HUDEP-2 (cell line): ENCODE data around the gene ZNFX1.
A peak's percentile ranks its signal among the peaks of the same experiment; 100 is the strongest.

Experiments
- DNase-seq, 76 experiments: peaks; one replicate each; lab custom pipeline; 2025; ENCODE audit not compliant: unreplicated experiment in 76 of 76; lab: John Stamatoyannopoulos, UW

Gene ZNFX1

DNA sequence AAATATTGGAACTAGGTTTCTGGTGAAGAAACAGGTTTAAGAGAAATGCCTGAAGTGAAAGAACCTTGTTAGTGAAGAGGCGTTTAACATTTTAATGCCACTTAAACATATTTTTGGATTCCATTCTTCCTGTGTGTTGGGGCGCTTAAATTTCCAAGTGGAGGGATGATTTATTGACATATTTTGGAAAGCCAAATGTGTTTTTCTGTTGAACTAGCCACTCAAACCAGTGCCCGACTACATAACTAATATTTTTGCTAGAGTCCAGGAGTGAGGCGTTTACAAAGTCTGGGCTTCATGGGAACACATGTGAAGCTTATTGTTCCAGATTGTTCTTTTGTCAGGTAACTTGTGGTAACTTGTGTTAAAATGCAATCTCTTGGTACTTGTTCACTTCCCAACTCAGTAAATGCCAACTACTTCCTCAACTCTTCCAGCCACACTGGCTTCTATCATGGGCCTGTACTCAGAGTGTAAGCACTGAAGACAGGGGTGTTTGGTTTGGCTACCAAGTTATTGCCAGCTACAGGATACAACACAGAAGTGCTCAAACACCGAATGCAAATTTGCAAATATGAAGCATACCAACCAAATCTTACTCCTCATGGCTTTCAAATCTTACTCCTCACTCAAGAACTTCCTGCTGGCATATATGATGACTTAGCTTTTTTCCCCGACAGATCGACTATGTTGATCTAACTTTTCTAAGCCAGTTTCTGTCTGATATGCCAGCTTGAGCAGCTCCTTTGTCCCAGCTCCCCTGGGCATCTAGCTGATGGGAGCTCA lies 2.0 kb upstream of the ZNFX1 start:
- DNase-seq, result peak in 3 of 76 experiments; percentile 13 to 40 (median 14)

DNA sequence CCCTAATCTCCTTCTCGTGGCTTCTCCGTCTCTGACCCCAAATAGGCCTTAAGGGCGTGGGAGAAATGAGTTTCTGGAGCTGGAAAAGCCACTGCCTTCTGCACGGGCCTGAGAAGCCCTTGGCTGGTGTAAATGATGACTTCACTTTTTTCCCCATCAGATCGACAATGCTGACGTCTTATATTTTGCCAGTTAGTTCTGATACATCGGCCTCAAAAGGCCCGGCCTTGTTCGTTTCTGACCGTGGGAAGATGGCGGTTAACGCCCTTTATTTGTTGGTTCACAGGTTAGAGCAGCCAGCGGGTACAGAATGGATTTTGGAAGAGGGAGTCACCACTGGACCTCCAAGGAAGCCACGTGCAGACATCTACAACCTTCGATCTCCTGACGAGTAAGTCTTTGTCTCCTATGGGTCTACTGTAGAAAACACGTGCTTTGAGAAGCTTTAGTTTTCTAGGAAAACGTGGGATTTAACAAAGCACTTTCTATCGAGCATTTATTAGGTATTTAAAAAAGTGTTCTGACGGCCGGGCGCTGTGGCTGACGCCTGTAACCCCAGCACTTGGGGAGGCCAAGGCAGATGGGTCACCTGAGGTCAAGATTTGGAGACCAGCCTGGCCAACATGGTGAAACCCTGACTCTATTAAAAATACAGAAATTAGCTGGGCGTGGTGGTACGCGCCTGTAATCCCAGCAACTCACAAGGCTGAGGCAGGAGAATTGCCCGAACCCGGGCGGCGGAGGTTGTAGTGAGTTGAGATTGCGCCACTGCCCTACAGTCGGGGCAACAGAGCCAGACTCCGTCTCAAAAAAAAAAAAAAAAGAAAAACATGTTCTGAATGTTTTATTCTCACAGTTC lies 1.2 kb upstream of the ZNFX1 start:
- DNase-seq, result peak in 15 of 76 experiments; percentile 14 to 64 (median 44)

- DNase-seq, result no peak
These were observed 146 bp downstream of the ZNFX1 start for GRCh38 chr20:49277786-49278035.

- no peak for DNase-seq
These were observed 684 bp downstream of the ZNFX1 start for GRCh38 chr20:49276961-49277785.

GRCh38 chr20:49276161-49276960 lies 1.5 kb downstream of the ZNFX1 start:
- peak in 19 of 76 experiments; percentile 10 to 67 (median 26) for DNase-seq

DNA sequence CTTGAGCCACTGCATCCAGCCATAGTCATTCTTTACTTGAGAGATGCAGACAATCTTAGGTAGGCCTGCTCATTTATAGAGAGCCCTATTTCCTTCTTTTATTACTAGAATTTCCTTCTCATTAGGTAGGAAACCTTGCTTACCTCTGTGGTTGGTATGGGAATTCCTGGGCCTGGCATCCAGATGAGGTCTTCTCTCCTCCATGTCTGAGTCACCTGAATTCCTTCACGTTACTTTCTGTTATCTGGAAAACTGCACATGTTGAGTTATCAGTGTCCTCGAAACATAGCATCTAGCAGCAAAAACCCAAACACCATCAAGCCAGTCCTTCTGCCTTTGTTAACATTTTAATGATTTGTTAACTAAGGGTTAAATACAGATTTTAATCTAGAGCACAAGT lies 2.2 kb downstream of the ZNFX1 start:
- DNase-seq, result peak in 4 of 76 experiments; percentile 13 to 32 (median 24)

- no peak for DNase-seq
These were observed 2.6 kb downstream of the ZNFX1 start for GRCh38 chr20:49275216-49275615.

- no peak for DNase-seq
These were observed 4.1 kb downstream of the ZNFX1 start for GRCh38 chr20:49273696-49274277.

GRCh38 chr20:49272654-49273053 lies 5.2 kb downstream of the ZNFX1 start:
- DNase-seq, result no peak

DNA sequence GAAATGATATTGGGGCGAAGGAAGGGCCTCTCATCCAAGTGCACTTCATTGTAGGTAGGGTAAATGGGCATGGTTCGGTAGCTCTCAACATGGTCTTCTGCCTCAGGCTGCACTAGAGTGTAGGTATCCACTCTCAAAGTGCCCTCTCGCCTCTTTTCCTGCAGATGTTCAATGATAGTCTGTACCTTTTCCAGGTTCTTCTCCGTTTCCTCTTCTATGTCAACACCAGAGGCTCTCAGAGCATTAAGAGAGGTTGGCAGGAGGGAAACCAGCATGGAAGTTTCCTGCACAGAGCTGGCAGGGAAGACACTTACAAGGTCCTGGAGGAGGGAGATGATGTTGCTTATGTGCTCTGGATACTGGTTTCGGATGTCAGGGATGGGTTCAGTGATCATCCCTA lies 7.1 kb downstream of the ZNFX1 start:
- DNase-seq, result no peak

DNA sequence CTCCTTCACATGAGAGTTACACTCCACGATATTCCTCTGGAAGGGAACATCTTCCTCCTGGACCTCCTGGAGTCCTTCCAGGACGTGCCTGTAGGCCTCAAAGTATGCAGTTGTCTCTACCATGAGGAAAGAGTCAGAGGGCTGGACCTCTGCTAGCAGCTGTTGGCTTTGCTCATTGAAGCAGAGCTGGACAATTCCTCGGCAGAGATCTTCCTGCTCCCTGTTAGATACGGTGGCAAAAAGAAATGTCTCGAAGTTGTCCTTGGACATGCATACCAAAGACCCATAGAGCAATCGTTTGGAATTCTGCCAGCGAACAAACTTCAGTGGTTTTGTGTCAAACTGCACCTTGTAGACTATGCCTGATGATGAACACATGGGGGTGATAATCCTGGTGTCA lies 7.7 kb downstream of the ZNFX1 start:
- DNase-seq, result no peak

GRCh38 chr20:49268600-49269365 lies 9.1 kb downstream of the ZNFX1 start:
- no peak for DNase-seq

GRCh38 chr20:49267327-49267726 lies 10.5 kb downstream of the ZNFX1 start:
- DNase-seq, result no peak

DNA sequence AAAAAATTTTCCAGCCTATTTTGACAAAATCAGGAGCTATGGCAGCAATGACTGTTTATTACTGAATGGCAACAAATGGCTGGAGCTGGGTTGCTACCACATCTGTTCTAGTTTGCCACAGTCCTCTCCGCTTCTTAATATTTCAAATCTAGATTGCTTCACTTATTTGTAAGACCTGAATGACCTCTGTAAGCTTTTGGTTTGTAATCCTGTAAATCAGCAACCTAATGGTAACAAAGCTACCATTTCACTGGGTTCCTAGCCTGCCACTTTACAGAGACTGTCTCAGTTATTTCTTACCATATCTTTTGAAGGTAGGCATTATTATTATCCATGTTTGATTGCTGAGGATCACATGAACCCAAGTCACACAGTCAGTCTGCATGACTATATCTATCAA lies 15.4 kb downstream of the ZNFX1 start:
- no peak for DNase-seq

DNA sequence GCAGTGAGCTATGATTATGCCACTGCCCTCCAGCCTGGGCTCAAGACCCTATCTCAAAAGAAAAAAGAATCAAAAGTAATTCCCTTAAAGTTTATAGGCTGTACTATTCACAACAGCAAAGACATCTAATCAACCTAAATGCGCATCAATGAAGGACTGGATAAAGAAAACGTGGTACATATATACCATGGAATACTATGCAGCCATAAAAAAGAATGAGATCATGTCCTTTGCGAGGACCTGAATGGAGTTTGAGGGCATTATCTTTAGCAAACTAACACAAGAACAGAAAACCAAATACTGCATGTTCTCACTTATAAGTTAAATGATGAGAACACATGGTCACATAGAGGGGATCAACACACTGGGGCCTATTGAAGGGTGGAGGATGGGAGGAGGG lies 16.7 kb downstream of the ZNFX1 start:
- DNase-seq, result no peak

GRCh38 chr20:49260218-49260617 lies 17.6 kb downstream of the ZNFX1 start:
- no peak for DNase-seq

GRCh38 chr20:49259799-49260198 lies 18.1 kb downstream of the ZNFX1 start:
- DNase-seq, result no peak

DNA sequence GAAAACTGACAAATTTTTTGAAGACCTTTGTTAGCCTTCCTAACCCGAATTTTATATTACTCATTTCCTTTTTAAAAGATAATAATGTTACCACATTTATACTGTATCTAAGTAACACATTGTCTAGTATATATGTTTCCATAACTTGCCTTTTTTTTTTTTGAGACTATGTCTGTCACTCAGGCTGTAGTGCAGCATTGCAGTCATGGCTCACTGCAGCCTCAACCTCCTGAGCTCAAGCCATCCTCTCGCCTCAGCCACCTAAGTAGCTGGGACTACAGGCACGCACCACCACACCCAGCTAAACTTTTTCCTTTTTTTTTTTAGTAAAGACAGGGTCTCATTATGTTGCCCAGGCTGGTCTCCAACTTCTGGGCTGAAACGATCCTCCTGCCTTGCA lies 18.6 kb downstream of the ZNFX1 start:
- no peak for DNase-seq

DNA sequence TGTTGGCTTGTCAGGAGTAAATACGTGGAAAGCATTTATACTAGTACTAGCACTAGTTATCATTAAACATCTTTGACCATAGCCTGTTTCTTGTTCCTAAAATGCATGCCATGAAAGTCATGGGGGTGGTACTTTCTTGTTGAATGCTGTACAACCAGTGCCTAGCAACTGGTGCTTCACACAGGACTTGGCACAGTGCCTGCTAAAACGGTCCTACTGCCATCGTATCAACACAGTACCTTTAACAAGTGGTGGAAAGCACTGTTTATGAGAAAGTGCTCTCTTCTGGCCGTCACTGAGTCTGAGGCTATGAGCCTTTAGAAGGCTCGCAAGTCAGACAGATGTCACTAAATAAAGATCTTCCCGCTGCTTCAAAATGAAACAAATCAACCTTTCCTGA lies 21.6 kb downstream of the ZNFX1 start:
- no peak for DNase-seq
